NCI-H146 treated with DMSO at 0.1 percent for 48 hours (cell line): ENCODE measurements around the gene TECPR1.

Source experiments
- DNase-seq: peaks from one replicate; lab custom pipeline; 2025; ENCODE audit not compliant: unreplicated experiment; lab: John Stamatoyannopoulos, UW

Gene TECPR1

DNA sequence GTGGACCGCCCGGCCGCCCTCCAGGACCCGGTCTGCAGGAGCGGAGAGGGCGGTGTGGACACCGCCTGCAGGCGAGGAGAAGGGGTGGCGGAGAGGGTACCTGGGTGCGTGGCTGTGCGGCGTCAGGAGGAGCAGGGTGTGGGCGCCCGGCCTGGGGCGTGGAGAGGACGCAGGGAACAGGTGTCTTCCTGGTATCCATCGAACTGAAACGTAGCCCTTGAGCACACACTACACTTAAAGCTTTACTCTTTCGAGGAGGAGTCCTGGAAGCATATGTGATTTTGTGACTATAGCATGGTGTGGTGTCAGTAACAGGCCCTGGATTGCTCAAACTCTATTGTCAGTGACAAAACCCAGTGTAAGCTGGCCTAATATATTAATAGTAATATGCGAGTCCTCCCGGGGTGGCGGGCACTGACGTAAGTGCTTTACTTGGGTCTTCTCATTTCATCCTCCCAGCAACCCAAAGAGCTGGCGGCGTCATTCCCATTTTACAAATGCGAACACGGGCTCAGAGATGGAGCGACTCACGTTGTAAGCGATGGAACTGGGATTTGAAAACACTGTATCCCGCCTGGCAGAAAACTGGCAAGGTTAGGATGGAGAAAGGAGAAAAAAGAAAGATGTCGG is 508 bp upstream of the TECPR1 start:
- peak; percentile 37 for DNase-seq

DNA sequence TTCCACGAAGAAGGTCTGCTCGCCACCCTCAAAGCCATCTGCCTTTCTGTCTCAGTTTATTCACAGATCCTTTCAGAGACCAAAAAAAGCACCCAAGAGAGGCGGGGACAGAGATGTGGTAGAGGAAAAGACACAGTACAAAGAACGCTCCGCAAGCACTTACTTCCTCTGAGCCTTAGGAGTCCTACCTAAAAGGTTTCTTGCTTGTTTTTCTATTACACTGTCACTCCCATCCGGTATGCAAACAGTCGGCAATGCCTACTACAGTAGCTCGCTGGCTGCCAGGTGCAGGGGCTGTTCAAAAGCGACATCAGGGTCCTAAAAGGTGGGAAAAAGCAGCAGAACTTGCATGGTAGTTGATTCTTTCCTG is 816 bp downstream of the TECPR1 start:
- peak; percentile 73 for DNase-seq

DNA sequence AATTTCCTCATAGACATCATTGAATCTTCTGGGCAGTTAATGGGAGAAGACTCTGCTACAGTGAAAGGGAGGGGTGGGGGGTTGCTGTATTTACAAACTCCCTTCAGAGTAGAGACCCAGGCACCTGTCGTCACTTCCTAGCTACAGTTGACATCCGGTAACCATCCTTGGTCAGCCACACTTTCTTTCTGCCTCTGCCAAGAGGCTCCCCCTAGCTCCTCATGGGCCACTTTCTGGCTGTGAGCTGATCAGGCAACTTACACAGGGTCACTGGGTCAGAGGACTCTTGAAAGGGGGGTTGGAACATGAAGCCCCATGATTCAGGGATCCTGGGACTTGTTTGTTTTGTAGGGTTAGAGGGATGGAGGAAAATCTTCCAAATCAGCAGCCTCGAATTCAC is 1.2 kb downstream of the TECPR1 start:
- peak; percentile 2 for DNase-seq

DNA sequence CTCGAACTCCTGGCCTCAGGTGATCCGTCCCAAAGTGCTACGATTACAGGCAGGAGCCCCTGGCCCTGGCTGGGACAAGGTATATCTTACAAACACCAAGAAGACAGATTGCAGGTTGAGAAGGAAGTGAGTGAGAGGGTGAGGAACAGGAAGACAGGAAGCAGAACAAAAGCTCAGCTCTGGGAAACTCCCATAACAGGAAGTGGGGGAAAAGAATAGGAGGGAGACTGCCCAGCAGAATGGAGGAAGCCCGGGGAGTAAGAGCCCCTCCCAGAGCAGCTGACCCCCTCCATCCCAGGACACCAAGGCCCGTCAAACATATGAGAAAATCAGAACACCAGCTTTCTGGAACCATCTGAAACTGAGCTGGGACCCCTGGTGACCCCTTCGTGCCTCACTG is 2.9 kb downstream of the TECPR1 start:
- DNase-seq = no peak

GRCh38 chr7:98248156-98248555 is 3.9 kb downstream of the TECPR1 start:
- DNase-seq = no peak

- no peak for DNase-seq
Observed at GRCh38 chr7:98244871-98245270, 7.2 kb downstream of the TECPR1 start.

- DNase-seq = no peak
Observed at GRCh38 chr7:98242934-98243333, 9.1 kb downstream of the TECPR1 start.

DNA sequence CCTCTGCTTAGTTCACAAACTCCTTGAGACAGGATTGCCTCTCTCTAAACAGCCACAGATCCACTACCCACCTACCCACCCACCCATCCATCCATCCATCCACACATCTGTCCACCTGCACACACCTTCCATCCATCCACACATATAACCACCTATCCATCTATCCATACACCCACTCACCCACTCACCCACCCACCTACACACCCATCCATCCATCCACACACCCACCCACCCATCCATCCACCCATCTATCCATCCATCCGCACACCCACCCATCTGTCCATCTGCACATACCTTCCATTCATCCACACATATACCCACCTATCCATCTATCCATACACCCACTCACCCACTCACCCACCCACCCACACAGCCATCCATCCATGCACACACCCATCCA is 9.7 kb downstream of the TECPR1 start:
- no peak for DNase-seq

DNA sequence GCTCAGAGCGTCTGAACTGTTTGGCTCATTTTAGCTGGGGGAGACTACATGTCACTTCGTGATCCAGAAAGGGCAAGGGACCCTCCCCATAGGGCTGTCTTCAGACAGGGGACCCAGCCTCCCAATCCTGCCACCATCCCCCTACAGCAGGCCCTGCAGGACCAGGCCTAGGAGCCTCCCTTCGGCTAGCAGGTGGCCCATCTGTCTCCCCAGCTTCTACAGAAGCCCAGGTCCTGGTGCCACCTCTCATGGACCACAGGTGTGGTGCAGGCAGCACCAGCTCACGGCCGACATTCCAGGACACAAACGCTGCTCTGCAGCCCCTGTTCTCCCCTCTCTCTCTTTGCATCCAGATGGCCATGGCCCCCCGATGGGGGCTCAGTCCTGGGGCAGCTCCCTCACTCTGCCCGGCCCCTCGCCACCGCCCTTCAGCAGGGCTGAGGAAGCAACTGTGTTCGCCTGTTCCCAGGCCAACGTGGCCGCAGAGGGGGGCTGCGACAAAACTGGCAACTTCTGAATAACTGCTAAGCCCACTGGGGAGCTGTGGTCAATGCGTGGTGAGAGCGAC is 10.3 kb downstream of the TECPR1 start:
- DNase-seq = no peak

- peak; percentile 6 for DNase-seq
Observed at GRCh38 chr7:98240961-98241673, 10.9 kb downstream of the TECPR1 start.

GRCh38 chr7:98238976-98239375 is 13.1 kb downstream of the TECPR1 start:
- no peak for DNase-seq

DNA sequence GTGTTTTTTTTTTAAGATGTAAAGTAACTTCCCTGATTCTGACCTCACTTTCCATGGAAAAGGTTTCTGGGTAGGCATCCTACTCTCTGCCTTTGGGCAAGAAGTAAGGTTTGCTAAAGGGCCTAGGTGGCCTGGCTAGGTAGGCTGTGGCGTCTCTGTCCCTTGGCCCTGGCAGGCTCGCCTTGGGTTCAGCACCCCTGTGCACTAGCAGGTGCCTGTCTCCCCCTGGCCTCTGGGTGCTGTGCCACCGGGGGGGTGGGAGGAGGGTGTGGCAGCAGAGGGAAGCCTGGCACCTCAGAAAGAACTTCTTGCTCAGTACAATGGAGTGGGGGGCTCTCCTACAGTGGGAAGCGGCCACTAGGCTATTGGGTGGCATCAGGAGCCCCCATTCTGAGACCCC is 14.0 kb downstream of the TECPR1 start:
- DNase-seq = no peak

GRCh38 chr7:98236355-98237185 is 15.5 kb downstream of the TECPR1 start:
- DNase-seq = no peak

GRCh38 chr7:98235901-98236300 is 16.1 kb downstream of the TECPR1 start:
- no peak for DNase-seq

DNA sequence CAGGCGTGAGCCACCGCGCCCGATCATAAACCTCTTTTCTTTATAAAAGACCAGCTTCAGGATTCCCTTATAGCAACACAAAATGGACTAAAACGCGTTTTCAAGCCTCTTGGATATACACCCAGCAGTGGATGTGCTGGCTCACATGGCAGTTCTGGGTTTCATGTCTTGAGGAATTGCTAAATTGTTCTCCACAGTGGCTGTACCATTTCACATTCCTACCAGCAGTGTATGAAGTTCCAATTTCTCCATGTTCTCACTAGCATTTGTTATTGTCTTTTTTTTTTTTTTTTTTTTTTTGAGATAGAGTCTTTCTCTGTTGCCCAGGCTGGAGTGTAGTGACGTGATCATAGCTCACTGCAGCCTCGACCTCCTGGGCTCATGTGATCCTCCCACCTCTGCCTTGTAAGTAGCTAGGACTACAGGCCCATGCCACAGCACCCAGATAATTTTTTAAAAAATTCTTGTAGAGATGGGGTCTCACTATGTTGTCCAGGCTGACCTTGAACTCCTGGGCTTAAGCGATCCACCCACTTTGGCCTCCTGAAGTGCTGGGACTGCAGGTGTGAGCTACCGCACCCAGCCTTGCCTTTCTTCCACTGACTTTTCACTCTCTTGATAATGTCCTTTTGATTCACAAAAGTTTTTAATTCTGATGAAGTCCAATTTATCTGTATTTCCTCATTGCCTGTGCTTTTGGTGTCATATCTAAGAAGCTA is 17.4 kb downstream of the TECPR1 start:
- no peak for DNase-seq

- DNase-seq = no peak
Observed at GRCh38 chr7:98233219-98234070, 18.6 kb downstream of the TECPR1 start.

DNA sequence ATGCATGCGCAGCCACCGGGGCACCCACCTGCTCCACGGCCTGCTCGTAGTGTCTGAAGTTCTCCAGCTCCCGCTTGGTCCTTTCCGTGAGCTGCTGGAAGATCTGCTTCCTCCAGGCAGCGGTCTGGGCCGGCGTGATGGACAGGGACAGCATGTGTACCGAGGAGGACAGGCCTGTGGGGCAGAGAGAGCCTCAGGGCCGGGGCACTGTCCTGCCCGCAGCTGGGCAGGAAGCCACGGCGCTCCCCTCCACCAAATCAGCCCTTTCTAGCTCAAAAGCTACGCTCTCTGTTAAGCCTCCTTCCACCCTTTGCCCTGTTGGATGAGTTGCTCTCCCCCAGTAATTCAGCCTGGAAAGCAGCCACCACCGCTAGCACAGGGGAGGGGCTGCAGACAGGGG is 19.2 kb downstream of the TECPR1 start:
- DNase-seq = no peak

- DNase-seq = no peak
Observed at GRCh38 chr7:98232263-98232585, 19.8 kb downstream of the TECPR1 start.

DNA sequence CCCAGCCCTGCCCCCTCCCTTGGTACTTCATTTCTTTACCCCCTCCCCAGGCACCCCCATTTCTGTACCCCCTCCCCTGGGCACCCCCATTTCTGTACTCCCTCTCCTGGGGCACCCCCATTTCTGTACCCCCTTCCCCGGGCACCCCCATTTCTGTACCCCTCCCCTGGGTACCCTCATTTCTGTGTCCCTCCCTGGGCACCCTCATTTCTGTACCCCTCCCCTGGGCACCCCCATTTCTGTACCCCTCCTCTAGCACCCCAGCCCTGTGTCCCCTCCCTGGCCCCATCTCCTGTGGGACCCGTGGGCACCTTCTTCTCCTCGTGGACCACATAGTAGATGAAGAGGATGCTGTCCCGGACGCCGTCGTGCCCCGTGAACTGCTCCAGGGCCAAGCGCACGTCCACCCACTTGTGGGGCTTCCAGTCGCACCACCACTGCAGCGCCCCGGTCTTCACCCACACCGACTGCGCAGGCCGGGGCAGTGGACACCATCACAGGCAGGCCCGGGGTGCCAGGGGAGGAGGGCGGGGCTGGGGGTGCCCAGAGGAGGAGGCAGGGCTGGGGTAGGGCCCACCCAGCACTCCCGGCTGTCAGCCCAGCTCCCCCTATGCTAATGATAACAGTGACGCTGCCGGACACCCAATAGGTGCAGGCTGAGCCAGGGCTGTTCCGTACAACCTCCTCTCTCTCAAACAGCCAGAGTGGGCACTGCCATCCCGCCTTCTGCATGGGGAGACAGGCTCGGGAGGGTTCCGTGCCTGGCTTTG is 20.4 kb downstream of the TECPR1 start:
- no peak for DNase-seq
